ENCODE results near the gene ABCG1. TPM values are rescaled to one million over a fixed set of nuclear protein-coding genes. Genes with fewer than 3 reads are reported as not detected.
"Not testable (repeated sequence)": the region's sequence is repeated elsewhere in the genome, so short reads cannot be mapped to it uniquely, and the experiment has no call there.

The ABCG1 gene
- total RNA-seq, 1 donor from 2014 or later: 10.2 TPM

DNA sequence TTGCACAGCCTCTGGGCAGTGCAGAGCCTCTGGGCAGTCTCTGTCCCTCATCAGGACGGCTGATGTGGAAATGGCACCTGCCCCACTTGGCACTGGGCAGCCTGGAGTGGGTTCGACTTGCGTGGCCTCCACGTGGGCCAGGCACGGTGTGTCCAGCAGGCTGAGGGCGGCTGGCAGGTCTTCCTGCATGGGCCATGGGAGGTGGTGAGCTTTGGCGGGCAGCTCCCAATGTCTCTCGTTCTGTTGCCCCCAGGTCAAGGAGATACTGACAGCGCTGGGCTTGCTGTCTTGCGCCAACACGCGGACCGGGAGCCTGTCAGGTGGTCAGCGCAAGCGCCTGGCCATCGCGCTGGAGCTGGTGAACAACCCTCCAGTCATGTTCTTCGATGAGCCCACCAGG, 63.1 kb downstream of the ABCG1 start:
- H3K27me3 Mint-ChIP-seq (ENCODE audit: insufficient read depth): no peaks in the 10 kb centered on the region
- peaks cover 6% of the 10 kb centered on the region for H3K36me3 Mint-ChIP-seq (ENCODE audit: low read depth)
- no peaks in the 10 kb centered on the region for H3K4me1 Mint-ChIP-seq (ENCODE audit: low read depth)
- DNase-seq (ENCODE audit: low spot score): no peak
- intact Hi-C loops (cut with micrococcal nuclease): no loop called here
- H3K9me3 Mint-ChIP-seq: no peaks in the 10 kb centered on the region
- no peak overlapping the region for H3K27ac Mint-ChIP-seq
- H3K4me3 Mint-ChIP-seq: no peak overlapping the region

DNA sequence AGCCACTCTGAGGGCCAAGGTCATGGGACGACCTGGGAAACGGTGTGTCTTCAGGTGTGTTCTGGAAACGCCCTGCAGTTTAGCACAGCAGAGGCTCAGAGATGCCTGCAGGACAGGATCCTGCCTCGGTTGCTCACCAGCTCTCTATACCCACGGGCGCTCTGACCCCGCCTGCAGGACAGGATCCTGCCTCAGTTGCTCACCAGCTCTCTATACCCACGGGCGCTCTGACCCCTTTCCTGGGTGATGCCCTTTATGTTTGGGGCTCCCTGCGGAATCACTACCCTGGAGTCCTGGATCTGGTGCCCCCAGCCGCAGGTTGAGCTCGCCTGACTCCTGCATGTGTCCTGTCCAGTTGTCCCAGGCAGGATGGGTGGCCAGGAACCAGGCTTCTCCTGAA, 63.8 kb downstream of the ABCG1 start:
- no peak for DNase-seq (ENCODE audit: low spot score)
- Mint-ChIP-seq H3K27ac (no peak overlapping the region), H3K9me3 (no peaks in the 10 kb centered on the region), H3K27me3 (ENCODE audit: insufficient read depth) (no peaks in the 10 kb centered on the region), H3K36me3 (ENCODE audit: low read depth) (peaks cover 6% of the 10 kb centered on the region), H3K4me3 (no peak overlapping the region), H3K4me1 (ENCODE audit: low read depth) (no peaks in the 10 kb centered on the region)
- intact Hi-C loops (cut with micrococcal nuclease): no loop called here

DNA sequence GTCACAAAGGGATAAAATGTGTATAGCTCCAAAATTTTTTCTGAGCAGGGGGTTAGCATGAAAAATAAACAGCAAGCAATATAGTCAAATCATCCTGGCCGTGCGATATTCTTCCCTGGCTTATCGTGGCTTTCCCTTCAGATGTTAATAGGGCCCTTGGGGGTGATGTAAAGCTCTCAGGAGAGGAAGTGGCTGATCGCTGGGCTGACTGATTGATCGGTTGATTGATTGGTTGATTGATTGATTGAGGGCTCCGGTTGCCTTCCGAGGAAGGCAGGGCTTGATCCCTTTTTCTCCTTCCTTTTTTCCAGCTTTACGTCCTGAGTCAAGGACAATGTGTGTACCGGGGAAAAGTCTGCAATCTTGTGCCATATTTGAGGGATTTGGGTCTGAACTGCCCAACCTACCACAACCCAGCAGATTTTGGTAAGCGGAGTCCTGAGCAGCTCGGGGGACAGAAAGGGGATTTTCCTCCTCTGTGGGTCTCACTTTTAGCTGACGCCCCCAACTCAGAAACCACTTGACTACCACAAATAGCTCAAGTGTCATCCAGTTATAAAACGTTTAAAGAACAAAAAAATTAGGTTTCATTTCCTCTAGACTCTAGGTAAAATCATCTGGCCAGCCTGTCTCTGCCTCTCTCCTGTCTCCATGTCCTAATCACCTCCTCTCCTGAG, 66.8 kb downstream of the ABCG1 start:
- no peak for DNase-seq (ENCODE audit: low spot score)
- no peak overlapping the region for H3K4me3 Mint-ChIP-seq
- H3K36me3 Mint-ChIP-seq (ENCODE audit: low read depth): peaks cover 18% of the 10 kb centered on the region
- H3K9me3 Mint-ChIP-seq: no peaks in the 10 kb centered on the region
- H3K4me1 Mint-ChIP-seq (ENCODE audit: low read depth): no peaks in the 10 kb centered on the region
- no peaks in the 10 kb centered on the region for H3K27me3 Mint-ChIP-seq (ENCODE audit: insufficient read depth)
- intact Hi-C loops (cut with micrococcal nuclease): no loop called here
- H3K27ac Mint-ChIP-seq: no peak overlapping the region

DNA sequence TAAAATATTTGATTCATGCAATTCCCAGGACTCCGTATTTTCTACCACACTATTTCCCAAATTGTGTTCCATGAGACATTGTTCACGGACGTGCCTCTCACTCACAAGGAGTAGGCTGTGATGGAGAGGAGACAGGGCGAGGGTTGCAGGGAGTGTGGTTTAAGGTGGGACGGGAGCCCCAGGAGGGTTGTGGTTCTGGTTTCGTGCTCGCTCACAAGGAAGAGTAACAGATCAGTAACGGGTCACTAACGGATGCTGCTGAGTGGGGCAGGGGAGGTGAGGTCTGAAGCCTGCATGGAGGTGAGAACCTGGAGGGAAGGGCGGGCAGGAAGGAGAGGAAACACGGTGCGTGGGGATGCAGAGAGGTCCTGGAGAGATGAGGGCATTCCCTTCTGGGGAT, 67.5 kb downstream of the ABCG1 start:
- H3K27me3 Mint-ChIP-seq (ENCODE audit: insufficient read depth): no peaks in the 10 kb centered on the region
- H3K9me3 Mint-ChIP-seq: no peaks in the 10 kb centered on the region
- intact Hi-C loops (cut with micrococcal nuclease): no loop called here
- no peak overlapping the region for H3K4me3 Mint-ChIP-seq
- no peak for DNase-seq (ENCODE audit: low spot score)
- peaks cover 20% of the 10 kb centered on the region for H3K36me3 Mint-ChIP-seq (ENCODE audit: low read depth)
- no peak overlapping the region for H3K27ac Mint-ChIP-seq
- H3K4me1 Mint-ChIP-seq (ENCODE audit: low read depth): no peaks in the 10 kb centered on the region

DNA sequence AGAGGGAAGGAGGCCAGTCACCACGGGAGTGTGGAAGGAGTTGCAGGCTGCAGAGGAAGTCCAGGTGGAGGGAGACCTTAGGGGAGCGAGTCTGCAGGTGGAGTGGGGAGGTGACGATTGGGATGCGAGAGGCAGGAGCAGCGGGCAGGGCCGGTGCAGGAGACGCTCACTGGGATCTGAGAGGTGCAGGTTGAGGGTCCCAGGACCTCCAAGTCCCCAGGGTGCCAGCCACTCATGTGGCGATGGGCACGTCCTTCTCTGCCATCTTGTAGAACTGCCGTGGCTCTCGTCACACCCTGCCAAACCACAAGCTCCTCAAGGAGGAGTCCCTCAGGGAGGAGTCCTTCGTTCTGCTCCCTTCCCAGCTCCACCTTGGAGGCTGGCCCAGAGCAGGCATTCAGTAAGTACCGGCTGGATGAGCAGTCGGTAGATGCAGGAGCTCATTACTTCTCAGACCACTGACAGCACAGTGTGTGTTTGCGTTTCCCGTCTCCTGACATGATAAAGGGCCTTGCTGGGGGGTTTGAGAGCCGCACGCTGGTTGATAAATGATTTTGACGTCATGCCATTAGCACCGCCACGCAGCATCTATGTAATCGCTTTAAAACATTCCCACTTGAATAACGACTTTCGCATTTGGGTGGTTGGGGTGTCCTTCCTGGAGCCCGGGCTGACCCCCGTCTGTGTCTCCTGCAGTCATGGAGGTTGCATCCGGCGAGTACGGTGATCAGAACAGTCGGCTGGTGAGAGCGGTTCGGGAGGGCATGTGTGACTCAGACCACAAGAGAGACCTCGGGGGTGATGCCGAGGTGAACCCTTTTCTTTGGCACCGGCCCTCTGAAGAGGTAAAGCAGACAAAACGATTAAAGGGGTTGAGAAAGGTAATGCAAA, 68.5 kb downstream of the ABCG1 start:
- H3K27me3 Mint-ChIP-seq (ENCODE audit: insufficient read depth): no peaks in the 10 kb centered on the region
- H3K4me3 Mint-ChIP-seq: no peak overlapping the region
- no peaks in the 10 kb centered on the region for H3K4me1 Mint-ChIP-seq (ENCODE audit: low read depth)
- peaks cover 20% of the 10 kb centered on the region for H3K36me3 Mint-ChIP-seq (ENCODE audit: low read depth)
- no peak overlapping the region for H3K27ac Mint-ChIP-seq
- intact Hi-C loops (cut with micrococcal nuclease): no loop called here
- no peaks in the 10 kb centered on the region for H3K9me3 Mint-ChIP-seq
- DNase-seq (ENCODE audit: low spot score): no peak

DNA sequence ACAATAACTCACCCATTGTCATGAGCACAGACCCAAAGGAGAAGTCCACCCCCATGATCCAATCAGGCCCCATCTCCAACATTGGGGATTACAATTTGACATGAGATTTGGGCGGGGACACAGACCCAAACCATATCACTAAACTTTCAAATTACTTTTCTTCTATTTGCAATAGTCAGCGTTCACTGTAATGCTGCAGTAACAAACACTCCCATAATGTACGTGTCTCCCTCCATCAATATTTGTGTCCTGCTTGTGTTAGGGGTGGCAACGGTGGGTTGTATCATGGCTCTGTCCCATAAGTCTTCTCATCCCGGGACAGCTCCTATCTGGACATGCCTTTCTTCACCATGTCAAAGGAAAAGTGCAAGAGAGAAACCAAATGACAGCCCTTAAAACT, 70.0 kb downstream of the ABCG1 start:
- intact Hi-C loops (cut with micrococcal nuclease): no loop called here
- Mint-ChIP-seq H3K4me3 (no peak overlapping the region), H3K9me3 (no peaks in the 10 kb centered on the region), H3K27me3 (ENCODE audit: insufficient read depth) (no peaks in the 10 kb centered on the region), H3K27ac (no peak overlapping the region), H3K36me3 (ENCODE audit: low read depth) (peaks cover 20% of the 10 kb centered on the region), H3K4me1 (ENCODE audit: low read depth) (no peaks in the 10 kb centered on the region)
- no peak for DNase-seq (ENCODE audit: low spot score)

DNA sequence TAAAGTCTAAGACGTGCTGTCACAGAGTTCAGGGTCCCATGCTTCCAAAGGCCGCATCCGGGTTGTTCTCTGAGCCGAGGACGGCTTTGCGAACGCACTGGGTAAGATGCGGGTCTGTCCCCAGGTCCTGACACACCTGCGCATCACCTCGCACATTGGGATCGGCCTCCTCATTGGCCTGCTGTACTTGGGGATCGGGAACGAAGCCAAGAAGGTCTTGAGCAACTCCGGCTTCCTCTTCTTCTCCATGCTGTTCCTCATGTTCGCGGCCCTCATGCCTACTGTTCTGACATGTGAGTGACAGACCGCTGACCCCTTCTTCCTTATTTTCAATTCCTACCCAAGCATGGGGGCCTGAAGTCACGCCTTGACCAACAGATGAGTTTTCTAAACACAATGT, 71.0 kb downstream of the ABCG1 start:
- Mint-ChIP-seq H3K36me3 (ENCODE audit: low read depth) (peaks cover 23% of the 10 kb centered on the region), H3K4me1 (ENCODE audit: low read depth) (no peaks in the 10 kb centered on the region), H3K27ac (no peak overlapping the region), H3K9me3 (no peaks in the 10 kb centered on the region), H3K4me3 (no peak overlapping the region), H3K27me3 (ENCODE audit: insufficient read depth) (no peaks in the 10 kb centered on the region)
- DNase-seq (ENCODE audit: low spot score): no peak
- intact Hi-C loops (cut with micrococcal nuclease): no loop called here

DNA sequence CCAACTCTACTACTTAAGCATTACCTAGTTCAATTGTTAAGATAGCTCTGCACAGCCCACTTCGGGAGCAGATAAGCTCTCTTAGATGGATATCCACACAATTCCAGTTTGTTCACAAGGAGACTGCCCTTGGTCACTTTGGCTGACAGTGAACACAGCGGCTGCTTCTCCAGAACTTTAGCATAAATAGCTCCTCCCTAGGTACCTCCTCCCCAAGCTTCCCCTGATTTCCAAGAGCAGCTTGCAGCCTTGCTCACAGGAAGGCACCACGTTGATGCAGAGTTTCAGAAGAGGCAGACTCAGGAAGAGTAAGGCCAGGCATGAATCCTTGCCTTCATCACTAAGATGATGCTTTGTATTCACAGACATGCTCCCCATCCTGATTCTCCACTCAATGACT, 71.6 kb downstream of the ABCG1 start:
- Mint-ChIP-seq H3K27ac (no peak overlapping the region), H3K9me3 (no peaks in the 10 kb centered on the region), H3K4me3 (no peak overlapping the region), H3K4me1 (ENCODE audit: low read depth) (no peaks in the 10 kb centered on the region), H3K36me3 (ENCODE audit: low read depth) (peaks cover 26% of the 10 kb centered on the region), H3K27me3 (ENCODE audit: insufficient read depth) (no peaks in the 10 kb centered on the region)
- intact Hi-C loops (cut with micrococcal nuclease): no loop called here
- no peak for DNase-seq (ENCODE audit: low spot score)

DNA sequence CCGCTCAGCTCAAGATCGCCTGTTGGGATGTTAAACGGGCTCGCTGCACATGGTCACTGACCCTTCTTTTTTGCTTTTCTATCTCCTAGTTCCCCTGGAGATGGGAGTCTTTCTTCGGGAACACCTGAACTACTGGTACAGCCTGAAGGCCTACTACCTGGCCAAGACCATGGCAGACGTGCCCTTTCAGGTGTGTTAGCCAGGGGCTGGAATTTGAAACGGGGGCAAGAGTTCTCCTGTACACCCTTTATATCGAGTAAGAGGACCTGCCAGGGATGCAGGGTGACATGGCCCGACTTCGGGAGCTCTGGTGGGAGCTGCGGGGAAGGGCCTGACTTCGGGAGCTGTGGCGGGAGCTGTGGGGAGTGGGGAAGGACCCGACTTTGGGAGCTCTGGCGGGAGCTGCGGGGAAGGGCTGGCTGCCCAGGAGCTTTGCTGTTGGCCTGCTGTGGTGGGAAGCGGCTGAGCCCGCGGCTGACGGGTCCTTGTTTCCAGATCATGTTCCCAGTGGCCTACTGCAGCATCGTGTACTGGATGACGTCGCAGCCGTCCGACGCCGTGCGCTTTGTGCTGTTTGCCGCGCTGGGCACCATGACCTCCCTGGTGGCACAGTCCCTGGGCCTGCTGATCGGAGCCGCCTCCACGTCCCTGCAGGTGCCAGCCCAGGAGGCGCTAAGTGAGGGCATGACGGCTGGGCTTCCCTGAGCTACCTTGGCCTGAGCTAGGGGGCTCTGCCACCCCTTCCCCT, 72.2 kb downstream of the ABCG1 start:
- DNase-seq (ENCODE audit: low spot score): no peak
- intact Hi-C loops (cut with micrococcal nuclease): no loop called here
- H3K9me3 Mint-ChIP-seq: no peaks in the 10 kb centered on the region
- peaks cover 26% of the 10 kb centered on the region for H3K36me3 Mint-ChIP-seq (ENCODE audit: low read depth)
- H3K4me1 Mint-ChIP-seq (ENCODE audit: low read depth): no peaks in the 10 kb centered on the region
- no peaks in the 10 kb centered on the region for H3K27me3 Mint-ChIP-seq (ENCODE audit: insufficient read depth)
- H3K27ac Mint-ChIP-seq: no peak overlapping the region
- no peak overlapping the region for H3K4me3 Mint-ChIP-seq

DNA sequence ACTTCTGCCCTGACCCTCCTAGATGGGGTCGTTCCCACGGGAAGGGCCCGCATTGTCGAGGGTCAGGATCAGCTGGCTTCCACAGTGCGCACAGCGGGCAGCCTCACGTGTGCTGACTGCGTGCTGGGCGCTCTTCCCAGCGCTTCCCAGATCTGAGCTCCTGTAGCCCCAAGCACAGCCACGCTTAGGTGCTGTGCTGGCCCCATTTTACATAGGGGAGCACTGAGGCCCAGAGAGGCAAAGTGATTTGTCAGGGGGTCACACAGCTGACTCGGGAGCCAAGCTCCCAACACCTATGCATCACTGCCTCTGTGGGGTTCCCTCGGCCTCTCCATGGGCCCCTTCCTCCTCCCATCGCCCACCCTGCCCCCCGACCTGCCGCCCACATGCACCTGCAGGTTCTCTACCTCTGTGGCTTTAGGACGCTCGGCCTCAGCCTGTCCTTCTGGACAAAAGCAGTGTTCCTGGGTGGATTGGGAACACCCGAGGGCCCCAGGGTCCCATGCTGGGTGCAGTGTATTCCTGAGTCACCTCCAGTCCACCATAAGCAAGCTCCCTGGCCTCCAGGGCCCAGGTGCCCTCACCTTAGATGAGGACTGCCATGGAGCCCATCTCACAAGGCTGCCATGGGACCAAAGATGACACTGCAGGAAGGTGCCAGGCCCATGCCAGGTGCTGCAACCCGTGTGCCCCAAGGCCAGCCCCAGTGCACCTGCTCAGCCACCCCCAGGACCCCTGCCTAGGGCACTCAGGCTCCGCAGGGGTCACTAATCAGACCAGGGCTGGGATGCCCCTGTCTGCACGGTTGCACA, 73.0 kb downstream of the ABCG1 start:
- intact Hi-C loops (cut with micrococcal nuclease): no loop called here
- Mint-ChIP-seq H3K36me3 (ENCODE audit: low read depth) (peaks cover 23% of the 10 kb centered on the region), H3K4me1 (ENCODE audit: low read depth) (no peaks in the 10 kb centered on the region), H3K9me3 (no peaks in the 10 kb centered on the region), H3K4me3 (no peak overlapping the region), H3K27me3 (ENCODE audit: insufficient read depth) (no peaks in the 10 kb centered on the region), H3K27ac (no peak overlapping the region)
- DNase-seq (ENCODE audit: low spot score): no peak

DNA sequence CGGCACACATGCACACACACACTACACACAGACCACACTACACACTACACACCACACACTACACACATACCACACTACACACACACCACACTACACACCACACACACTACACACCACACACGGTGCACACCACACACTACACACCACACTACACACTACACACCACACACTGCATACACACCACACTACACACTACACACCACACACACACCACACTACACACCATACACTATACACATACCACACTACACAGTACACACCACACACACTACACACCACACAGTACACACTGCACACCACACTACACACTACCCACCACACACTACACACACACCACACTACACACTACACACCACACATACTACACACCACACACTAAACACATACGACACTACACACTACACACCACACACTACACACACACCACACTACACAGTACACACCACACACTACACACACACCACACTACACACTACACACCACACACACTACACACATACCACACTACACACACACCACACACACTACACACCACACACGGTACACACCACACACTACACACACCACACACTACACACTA, 73.7 kb downstream of the ABCG1 start:
- H3K27ac Mint-ChIP-seq; H3K4me3 Mint-ChIP-seq; DNase-seq (ENCODE audit: low spot score); H3K9me3 Mint-ChIP-seq; H3K27me3 Mint-ChIP-seq (ENCODE audit: insufficient read depth); H3K4me1 Mint-ChIP-seq (ENCODE audit: low read depth); intact Hi-C loops (cut with micrococcal nuclease): not testable (repeated sequence)
- peaks cover 24% of the 10 kb centered on the region for H3K36me3 Mint-ChIP-seq (ENCODE audit: low read depth)

DNA sequence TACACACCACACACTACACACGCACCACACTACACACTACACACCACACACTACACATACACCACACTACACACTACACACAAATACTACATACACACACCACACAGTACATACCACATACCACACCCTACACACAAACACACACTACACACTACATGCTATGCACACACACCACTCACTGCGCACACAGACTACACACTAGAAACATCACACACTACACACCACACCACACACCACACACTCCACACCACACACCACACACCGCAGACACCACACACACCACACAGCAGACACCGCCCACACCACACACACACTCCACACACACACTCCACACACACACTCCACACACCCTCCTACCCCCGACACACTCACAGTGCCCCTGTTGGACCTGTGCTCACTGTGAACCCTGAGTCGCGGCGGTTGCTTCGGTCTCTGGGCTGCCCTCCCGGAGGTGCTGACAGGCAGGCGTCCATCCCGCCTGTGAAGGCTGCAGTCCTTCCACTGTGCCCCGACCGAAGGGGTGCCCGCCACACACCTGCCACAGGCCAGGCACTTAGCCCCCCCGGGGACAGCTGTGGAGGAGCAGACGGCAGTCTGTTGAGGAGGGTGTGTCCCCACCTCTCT, 74.8 kb downstream of the ABCG1 start:
- no peaks in the 10 kb centered on the region for H3K9me3 Mint-ChIP-seq
- H3K4me3 Mint-ChIP-seq: no peak overlapping the region
- no peaks in the 10 kb centered on the region for H3K4me1 Mint-ChIP-seq (ENCODE audit: low read depth)
- no peaks in the 10 kb centered on the region for H3K27me3 Mint-ChIP-seq (ENCODE audit: insufficient read depth)
- H3K27ac Mint-ChIP-seq: no peak overlapping the region
- intact Hi-C loops (cut with micrococcal nuclease): no loop called here
- H3K36me3 Mint-ChIP-seq (ENCODE audit: low read depth): peaks cover 19% of the 10 kb centered on the region
- no peak for DNase-seq (ENCODE audit: low spot score)
